HEK293 (cell line): ENCODE measurements around the gene ROBO4.

Source experiments
- HOXC10 ChIP-seq: sonication (generic); formaldehyde crosslinking; IDR thresholded peaks from 2 replicates; pipeline ENCODE4 v1.8.1; 2023; ENCODE audit warnings: mild to moderate bottlenecking, missing genetic modification reagents
- KLF10 ChIP-seq: fragments of 450-650 bp; IDR thresholded peaks from 2 replicates; pipeline ENCODE4 v1.5.1; 2018; ENCODE audit warnings: missing biosample characterization, mild to moderate bottlenecking, missing genetic modification characterization
- KLF8 ChIP-seq: fragments of 450-650 bp; formaldehyde crosslinking; IDR thresholded peaks from 2 replicates; pipeline ENCODE4 v1.5.1; 2016; ENCODE audit warnings: missing biosample characterization, missing genetic modification characterization
- PRDM2 ChIP-seq: fragments of 450-650 bp; formaldehyde crosslinking; IDR thresholded peaks from 2 replicates; pipeline ENCODE4 v1.5.1; 2016; ENCODE audit warnings: missing biosample characterization, missing genetic modification characterization, borderline replicate concordance
- SP2 ChIP-seq: fragments of 450-650 bp; formaldehyde crosslinking; IDR thresholded peaks from 2 replicates; pipeline ENCODE4 v1.5.1; 2016; ENCODE audit warnings: missing biosample characterization, missing genetic modification characterization
- ZBTB7A ChIP-seq: fragments of 450-650 bp; formaldehyde crosslinking; IDR thresholded peaks from 2 replicates; pipeline ENCODE4 v1.5.1; 2016; ENCODE audit warnings: low read depth, missing biosample characterization, missing genetic modification characterization
- ZNF175 ChIP-seq: fragments of 450-650 bp; formaldehyde crosslinking; IDR thresholded peaks from 2 replicates; pipeline ENCODE4 v1.5.1; 2016; ENCODE audit warnings: missing biosample characterization, missing genetic modification characterization
- ZNF221 ChIP-seq: fragments of 450-650 bp; formaldehyde crosslinking; IDR thresholded peaks from 2 replicates; pipeline ENCODE4 v1.5.1; 2017; ENCODE audit warnings: missing biosample characterization, missing genetic modification characterization, borderline replicate concordance
- ZNF311 ChIP-seq: fragments of 450-650 bp; formaldehyde crosslinking; IDR thresholded peaks from 2 replicates; pipeline ENCODE4 v1.5.1; 2017; ENCODE audit warnings: missing biosample characterization, missing genetic modification characterization, borderline replicate concordance
- ZNF350 ChIP-seq: fragments of 450-650 bp; formaldehyde crosslinking; IDR thresholded peaks from 2 replicates; pipeline ENCODE4 v1.5.0; 2017; ENCODE audit warnings: missing biosample characterization, mild to moderate bottlenecking, missing genetic modification characterization
- ZNF391 ChIP-seq: fragments of 450-650 bp; formaldehyde crosslinking; IDR thresholded peaks from 2 replicates; pipeline ENCODE4 v1.5.1; 2016; ENCODE audit warnings: low read depth, missing biosample characterization, missing genetic modification characterization, borderline replicate concordance
- ZNF513 ChIP-seq: fragments of 450-650 bp; IDR thresholded peaks from 2 replicates; pipeline ENCODE4 v1.5.1; 2018; ENCODE audit warnings: missing biosample characterization, missing genetic modification characterization
- ZNF530 ChIP-seq: fragments of 450-650 bp; formaldehyde crosslinking; IDR thresholded peaks from 2 replicates; pipeline ENCODE4 v1.5.1; 2016; ENCODE audit warnings: low read depth, missing biosample characterization, missing genetic modification characterization
- ZNF561 ChIP-seq: fragments of 450-650 bp; IDR thresholded peaks from 2 replicates; pipeline ENCODE4 v1.5.1; 2018; ENCODE audit warnings: missing biosample characterization, missing genetic modification characterization, borderline replicate concordance
- ZNF658 ChIP-seq: fragments of 450-650 bp; formaldehyde crosslinking; IDR thresholded peaks from 2 replicates; pipeline ENCODE4; 2016; ENCODE audit warnings: missing biosample characterization, missing genetic modification characterization
- ZNF701 ChIP-seq: fragments of 450-650 bp; formaldehyde crosslinking; IDR thresholded peaks from 2 replicates; pipeline ENCODE4 v1.5.1; 2016; ENCODE audit warnings: missing biosample characterization, missing genetic modification characterization
- TF ChIP-seq, protein P1 (sequence below): fragments of 450-650 bp; formaldehyde crosslinking; IDR thresholded peaks from 2 replicates; pipeline ENCODE4 v1.5.1; 2016; ENCODE audit warnings: missing biosample characterization, missing genetic modification characterization, borderline replicate concordance
- TF ChIP-seq, protein P2 (sequence below): fragments of 450-650 bp; formaldehyde crosslinking; IDR thresholded peaks from 2 replicates; pipeline ENCODE4 v1.5.1; 2016; ENCODE audit warnings: missing biosample characterization, missing genetic modification characterization
- TF ChIP-seq, protein P3 (sequence below): fragments of 450-650 bp; formaldehyde crosslinking; IDR thresholded peaks from 2 replicates; pipeline ENCODE4 v1.5.1; 2016; ENCODE audit warnings: missing biosample characterization, missing genetic modification characterization
- TF ChIP-seq, protein P4 (sequence below): fragments of 450-650 bp; formaldehyde crosslinking; IDR thresholded peaks from 2 replicates; pipeline ENCODE4 v1.5.1; 2017; ENCODE audit warnings: missing biosample characterization, missing genetic modification characterization
- TF ChIP-seq, protein P5 (sequence below): fragments of 450-650 bp; formaldehyde crosslinking; IDR thresholded peaks from 2 replicates; pipeline ENCODE4 v1.5.1; 2016; ENCODE audit warnings: missing biosample characterization, missing genetic modification characterization

ROBO4 gene

GRCh38 chr11:124875943-124876817 is 21.5 kb downstream of the ROBO4 start (continued):
- TF ChIP-seq KLF8 (tag by site-specific recombination) (peak; percentile 84; the same call in 1 of the 2 replicates), HOXC10 (CRISPR knock-in tag) (no peak), ZNF350 (tag by site-specific recombination) (no peak), ZNF530 (tag by site-specific recombination) (no peak), ZNF175 (no peak), ZNF391 (no peak), ZNF513 (tag by site-specific recombination) (no peak), ZNF561 (peak; percentile 97), KLF10 (0 out of 2 replicates have a peak, but pooled peaks have one; percentile 14), PRDM2 (no peak), ZBTB7A (tag by site-specific recombination) (no peak), ZNF311 (tag by site-specific recombination) (no peak), ZNF701 (no peak), SP2 (peak; percentile 89), ZNF221 (tag by site-specific recombination) (no peak), ZNF658 (tag by site-specific recombination) (no peak)
- TF ChIP-seq, protein P1, sequence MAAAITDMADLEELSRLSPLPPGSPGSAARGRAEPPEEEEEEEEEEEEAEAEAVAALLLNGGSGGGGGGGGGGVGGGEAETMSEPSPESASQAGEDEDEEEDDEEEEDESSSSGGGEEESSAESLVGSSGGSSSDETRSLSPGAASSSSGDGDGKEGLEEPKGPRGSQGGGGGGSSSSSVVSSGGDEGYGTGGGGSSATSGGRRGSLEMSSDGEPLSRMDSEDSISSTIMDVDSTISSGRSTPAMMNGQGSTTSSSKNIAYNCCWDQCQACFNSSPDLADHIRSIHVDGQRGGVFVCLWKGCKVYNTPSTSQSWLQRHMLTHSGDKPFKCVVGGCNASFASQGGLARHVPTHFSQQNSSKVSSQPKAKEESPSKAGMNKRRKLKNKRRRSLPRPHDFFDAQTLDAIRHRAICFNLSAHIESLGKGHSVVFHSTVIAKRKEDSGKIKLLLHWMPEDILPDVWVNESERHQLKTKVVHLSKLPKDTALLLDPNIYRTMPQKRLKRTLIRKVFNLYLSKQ (tag by site-specific recombination) = no peak
- TF ChIP-seq, protein P2, sequence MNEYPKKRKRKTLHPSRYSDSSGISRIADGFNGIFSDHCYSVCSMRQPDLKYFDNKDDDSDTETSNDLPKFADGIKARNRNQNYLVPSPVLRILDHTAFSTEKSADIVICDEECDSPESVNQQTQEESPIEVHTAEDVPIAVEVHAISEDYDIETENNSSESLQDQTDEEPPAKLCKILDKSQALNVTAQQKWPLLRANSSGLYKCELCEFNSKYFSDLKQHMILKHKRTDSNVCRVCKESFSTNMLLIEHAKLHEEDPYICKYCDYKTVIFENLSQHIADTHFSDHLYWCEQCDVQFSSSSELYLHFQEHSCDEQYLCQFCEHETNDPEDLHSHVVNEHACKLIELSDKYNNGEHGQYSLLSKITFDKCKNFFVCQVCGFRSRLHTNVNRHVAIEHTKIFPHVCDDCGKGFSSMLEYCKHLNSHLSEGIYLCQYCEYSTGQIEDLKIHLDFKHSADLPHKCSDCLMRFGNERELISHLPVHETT (tag by site-specific recombination) = no peak
- TF ChIP-seq, protein P3, sequence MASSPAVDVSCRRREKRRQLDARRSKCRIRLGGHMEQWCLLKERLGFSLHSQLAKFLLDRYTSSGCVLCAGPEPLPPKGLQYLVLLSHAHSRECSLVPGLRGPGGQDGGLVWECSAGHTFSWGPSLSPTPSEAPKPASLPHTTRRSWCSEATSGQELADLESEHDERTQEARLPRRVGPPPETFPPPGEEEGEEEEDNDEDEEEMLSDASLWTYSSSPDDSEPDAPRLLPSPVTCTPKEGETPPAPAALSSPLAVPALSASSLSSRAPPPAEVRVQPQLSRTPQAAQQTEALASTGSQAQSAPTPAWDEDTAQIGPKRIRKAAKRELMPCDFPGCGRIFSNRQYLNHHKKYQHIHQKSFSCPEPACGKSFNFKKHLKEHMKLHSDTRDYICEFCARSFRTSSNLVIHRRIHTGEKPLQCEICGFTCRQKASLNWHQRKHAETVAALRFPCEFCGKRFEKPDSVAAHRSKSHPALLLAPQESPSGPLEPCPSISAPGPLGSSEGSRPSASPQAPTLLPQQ (tag by site-specific recombination) = 0 out of 2 replicates have a peak, but pooled peaks have one; percentile 49
- TF ChIP-seq, protein P4, sequence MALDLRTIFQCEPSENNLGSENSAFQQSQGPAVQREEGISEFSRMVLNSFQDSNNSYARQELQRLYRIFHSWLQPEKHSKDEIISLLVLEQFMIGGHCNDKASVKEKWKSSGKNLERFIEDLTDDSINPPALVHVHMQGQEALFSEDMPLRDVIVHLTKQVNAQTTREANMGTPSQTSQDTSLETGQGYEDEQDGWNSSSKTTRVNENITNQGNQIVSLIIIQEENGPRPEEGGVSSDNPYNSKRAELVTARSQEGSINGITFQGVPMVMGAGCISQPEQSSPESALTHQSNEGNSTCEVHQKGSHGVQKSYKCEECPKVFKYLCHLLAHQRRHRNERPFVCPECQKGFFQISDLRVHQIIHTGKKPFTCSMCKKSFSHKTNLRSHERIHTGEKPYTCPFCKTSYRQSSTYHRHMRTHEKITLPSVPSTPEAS (tag by site-specific recombination) = no peak; the same call in 1 of the 2 replicates
- TF ChIP-seq, protein P5, sequence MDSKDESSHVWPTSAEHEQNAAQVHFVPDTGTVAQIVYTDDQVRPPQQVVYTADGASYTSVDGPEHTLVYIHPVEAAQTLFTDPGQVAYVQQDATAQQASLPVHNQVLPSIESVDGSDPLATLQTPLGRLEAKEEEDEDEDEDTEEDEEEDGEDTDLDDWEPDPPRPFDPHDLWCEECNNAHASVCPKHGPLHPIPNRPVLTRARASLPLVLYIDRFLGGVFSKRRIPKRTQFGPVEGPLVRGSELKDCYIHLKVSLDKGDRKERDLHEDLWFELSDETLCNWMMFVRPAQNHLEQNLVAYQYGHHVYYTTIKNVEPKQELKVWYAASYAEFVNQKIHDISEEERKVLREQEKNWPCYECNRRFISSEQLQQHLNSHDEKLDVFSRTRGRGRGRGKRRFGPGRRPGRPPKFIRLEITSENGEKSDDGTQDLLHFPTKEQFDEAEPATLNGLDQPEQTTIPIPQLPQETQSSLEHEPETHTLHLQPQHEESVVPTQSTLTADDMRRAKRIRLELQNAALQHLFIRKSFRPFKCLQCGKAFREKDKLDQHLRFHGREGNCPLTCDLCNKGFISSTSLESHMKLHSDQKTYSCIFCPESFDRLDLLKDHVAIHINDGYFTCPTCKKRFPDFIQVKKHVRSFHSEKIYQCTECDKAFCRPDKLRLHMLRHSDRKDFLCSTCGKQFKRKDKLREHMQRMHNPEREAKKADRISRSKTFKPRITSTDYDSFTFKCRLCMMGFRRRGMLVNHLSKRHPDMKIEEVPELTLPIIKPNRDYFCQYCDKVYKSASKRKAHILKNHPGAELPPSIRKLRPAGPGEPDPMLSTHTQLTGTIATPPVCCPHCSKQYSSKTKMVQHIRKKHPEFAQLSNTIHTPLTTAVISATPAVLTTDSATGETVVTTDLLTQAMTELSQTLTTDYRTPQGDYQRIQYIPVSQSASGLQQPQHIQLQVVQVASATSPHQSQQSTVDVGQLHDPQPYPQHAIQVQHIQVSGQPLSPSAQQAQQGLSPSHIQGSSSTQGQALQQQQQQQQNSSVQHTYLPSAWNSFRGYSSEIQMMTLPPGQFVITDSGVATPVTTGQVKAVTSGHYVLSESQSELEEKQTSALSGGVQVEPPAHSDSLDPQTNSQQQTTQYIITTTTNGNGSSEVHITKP (tag by site-specific recombination) = 0 out of 2 replicates have a peak, but pooled peaks have one; percentile 27
